ENCODE data around the gene MRTFB. TPM values are rescaled to one million over a fixed set of nuclear protein-coding genes. Genes with fewer than 3 reads are reported as not detected.

MRTFB gene
- total and polyA plus RNA-seq, 2 of the 13 experiments (the other 11 are each of a cell fraction or from before 2014, with no cell fraction given): 11.4 to 14.0 TPM

DNA sequence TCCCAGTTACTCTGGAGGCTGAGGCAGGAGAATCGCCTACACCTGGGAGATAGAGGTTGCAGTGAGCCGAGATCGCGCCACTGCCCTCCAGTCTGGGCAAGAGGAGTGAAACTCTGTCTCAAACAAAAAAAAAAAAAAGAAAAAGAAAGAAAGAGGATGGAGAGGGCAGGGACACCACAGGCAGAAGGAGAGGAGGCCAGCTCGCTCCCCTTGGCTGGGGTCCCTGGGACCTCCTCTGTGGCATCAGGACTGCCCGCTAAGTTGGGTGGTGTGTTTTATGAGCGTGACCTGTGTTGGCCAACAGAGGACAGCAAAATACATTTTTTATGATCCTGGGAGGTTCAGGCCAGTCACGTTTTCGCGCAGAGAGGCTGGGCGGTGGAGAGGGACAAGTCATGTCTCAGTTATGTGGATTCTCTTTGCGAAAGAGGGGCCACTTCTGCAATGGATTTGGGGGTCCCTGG lies 229.6 kb downstream of the MRTFB start (continued):
- TF ChIP-seq ZFY (CRISPR knock-in tag; IDR thresholded peaks at IDR 0.05) (peak; percentile 40; the same call in 1 of the 2 replicates), MED1 (CRISPR knock-in tag; IDR thresholded peaks at IDR 0.05) (peak; percentile 72), REPIN1 (CRISPR knock-in tag; IDR thresholded peaks at IDR 0.05; ENCODE audit: borderline replicate concordance, low read depth) (peak; percentile 40; the same call in 1 of the 2 replicates), CEBPG (CRISPR knock-in tag; IDR thresholded peaks at IDR 0.05) (peak; percentile 65), GPN1 (CRISPR knock-in tag; IDR thresholded peaks at IDR 0.05; ENCODE audit: borderline replicate concordance) (no peak), ZNF770 (CRISPR knock-in tag; IDR thresholded peaks at IDR 0.05) (peak; percentile 75), ISL2 (CRISPR knock-in tag; IDR thresholded peaks at IDR 0.05) (peak; percentile 53), MAX (IDR thresholded peaks at IDR 0.05) (peak; percentile 80), SNAI1 (CRISPR knock-in tag; IDR thresholded peaks at IDR 0.05; ENCODE audit: borderline replicate concordance) (no peak), YEATS4 (CRISPR knock-in tag; IDR thresholded peaks at IDR 0.05; ENCODE audit: borderline replicate concordance) (peak; percentile 45), PRDM10 (CRISPR knock-in tag; IDR thresholded peaks at IDR 0.05; ENCODE audit: low read depth) (peak; percentile 36; the same call in 1 of the 2 replicates), MYC (CRISPR knock-in tag; IDR thresholded peaks at IDR 0.05; ENCODE audit: borderline replicate concordance) (peak; percentile 65; the same call in 1 of the 2 replicates), DNMT1 (CRISPR knock-in tag; IDR thresholded peaks at IDR 0.05) (no peak), SOX13 (IDR thresholded peaks at IDR 0.05) (no peak), SOX13 (CRISPR knock-in tag; conservative IDR thresholded peaks at IDR 0.05 in 1 of 2, IDR thresholded peaks at IDR 0.05 in 1 of 2) (peak in 1 of 2 experiments; percentile 58; a peak in 2 of 4 replicates), PRPF4 (IDR thresholded peaks at IDR 0.05; ENCODE audit: low read depth, low read length, poor library complexity, severe bottlenecking) (no peak), IRX3 (CRISPR knock-in tag; IDR thresholded peaks at IDR 0.05; ENCODE audit: borderline replicate concordance, low read depth) (no peak), CENPT (CRISPR knock-in tag; IDR thresholded peaks at IDR 0.05; ENCODE audit: low read depth) (no peak)
- TF ChIP-seq, protein P1, sequence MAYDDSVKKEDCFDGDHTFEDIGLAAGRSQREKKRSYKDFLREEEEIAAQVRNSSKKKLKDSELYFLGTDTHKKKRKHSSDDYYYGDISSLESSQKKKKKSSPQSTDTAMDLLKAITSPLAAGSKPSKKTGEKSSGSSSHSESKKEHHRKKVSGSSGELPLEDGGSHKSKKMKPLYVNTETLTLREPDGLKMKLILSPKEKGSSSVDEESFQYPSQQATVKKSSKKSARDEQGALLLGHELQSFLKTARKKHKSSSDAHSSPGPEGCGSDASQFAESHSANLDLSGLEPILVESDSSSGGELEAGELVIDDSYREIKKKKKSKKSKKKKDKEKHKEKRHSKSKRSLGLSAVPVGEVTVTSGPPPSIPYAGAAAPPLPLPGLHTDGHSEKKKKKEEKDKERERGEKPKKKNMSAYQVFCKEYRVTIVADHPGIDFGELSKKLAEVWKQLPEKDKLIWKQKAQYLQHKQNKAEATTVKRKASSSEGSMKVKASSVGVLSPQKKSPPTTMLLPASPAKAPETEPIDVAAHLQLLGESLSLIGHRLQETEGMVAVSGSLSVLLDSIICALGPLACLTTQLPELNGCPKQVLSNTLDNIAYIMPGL (CRISPR knock-in tag; IDR thresholded peaks at IDR 0.05; ENCODE audit: borderline replicate concordance in 1 of 2, low read depth in 1 of 2): peak; percentile 82 to 95
- TF ChIP-seq, protein P2, sequence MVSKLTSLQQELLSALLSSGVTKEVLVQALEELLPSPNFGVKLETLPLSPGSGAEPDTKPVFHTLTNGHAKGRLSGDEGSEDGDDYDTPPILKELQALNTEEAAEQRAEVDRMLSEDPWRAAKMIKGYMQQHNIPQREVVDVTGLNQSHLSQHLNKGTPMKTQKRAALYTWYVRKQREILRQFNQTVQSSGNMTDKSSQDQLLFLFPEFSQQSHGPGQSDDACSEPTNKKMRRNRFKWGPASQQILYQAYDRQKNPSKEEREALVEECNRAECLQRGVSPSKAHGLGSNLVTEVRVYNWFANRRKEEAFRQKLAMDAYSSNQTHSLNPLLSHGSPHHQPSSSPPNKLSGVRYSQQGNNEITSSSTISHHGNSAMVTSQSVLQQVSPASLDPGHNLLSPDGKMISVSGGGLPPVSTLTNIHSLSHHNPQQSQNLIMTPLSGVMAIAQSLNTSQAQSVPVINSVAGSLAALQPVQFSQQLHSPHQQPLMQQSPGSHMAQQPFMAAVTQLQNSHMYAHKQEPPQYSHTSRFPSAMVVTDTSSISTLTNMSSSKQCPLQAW (CRISPR knock-in tag; IDR thresholded peaks at IDR 0.05): peak; percentile 40; the same call in 1 of the 2 replicates

Data from HepG2 (cell line).